Stimulated activated memory B cell treated with anti-CD40 and anti-IgM and Interleukin-4, amounts not matched to agents 10 μg/mL and 1 μg/mL and 100 μg/mL, for 72 hours (primary cell): ENCODE results near the gene TMEM100.
A peak's percentile ranks its signal among the peaks of the same experiment; 100 is the strongest.

Experiments used
- ATAC-seq: fragments of 150-1000 bp; cut with Tn5 transposase; 2 replicates; pipeline ENCODE4 v1.10.0; 2021
- H3K27ac Mint-ChIP-seq: one replicate; pipeline ENCODE4 v1.8.0; 2022; ENCODE audit warnings: mild to moderate bottlenecking, mixed read lengths
- H3K27me3 Mint-ChIP-seq: one replicate; pipeline ENCODE4 v1.8.0; 2022; ENCODE audit warnings: mixed read lengths
- H3K36me3 Mint-ChIP-seq: one replicate; pipeline ENCODE4 v1.8.0; 2022; ENCODE audit warnings: mixed read lengths
- H3K4me1 Mint-ChIP-seq: one replicate; pipeline ENCODE4 v1.8.0; 2022; ENCODE audit warnings: mixed read lengths
- H3K4me3 Mint-ChIP-seq: one replicate; pipeline ENCODE4 v1.8.0; 2022; ENCODE audit warnings: mild to moderate bottlenecking, moderate library complexity, mixed read lengths
- H3K9me3 Mint-ChIP-seq: one replicate; pipeline ENCODE4 v1.8.0; 2022; ENCODE audit warnings: mixed read lengths

The TMEM100 gene, protein sequence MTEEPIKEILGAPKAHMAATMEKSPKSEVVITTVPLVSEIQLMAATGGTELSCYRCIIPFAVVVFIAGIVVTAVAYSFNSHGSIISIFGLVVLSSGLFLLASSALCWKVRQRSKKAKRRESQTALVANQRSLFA

DNA sequence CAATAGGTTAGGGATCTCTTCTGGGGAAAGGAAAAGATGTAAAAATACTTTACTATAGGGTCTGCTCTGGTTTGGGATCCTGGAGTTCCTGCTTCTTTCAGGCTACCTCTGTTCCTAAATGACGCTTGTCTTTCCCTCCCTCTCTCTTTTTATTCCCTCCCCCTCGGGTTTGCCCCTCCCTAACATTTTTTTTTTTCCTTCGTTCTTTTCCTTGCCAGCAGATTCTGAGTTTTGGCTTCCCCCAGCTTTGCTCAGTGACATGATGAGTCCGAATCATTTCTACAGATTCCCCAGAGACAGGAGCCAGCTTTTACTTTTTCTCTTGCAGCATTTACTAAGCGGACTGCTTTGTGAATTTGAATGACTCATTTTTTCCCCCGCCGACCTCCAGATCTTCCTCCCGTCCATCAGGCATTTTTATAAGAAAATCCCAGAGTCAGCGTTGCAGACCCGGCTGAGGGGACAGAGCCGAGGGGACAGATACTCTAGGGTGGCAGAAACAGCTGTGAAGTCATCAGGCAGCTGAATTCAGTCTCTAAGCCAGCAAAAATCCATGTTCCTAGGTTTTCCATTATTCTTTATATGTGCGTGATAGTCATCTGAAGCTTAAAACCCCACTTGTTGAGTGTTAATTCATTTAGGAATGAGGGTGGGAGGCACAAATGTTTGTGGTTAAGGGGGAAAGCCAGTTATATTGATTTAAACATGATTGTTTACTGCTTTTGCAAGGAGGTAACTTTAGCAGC, at the start of gene TMEM100:
Gene TMEM100, minus strand, starts transcription at position 123 of the 746 bp plus-strand sequence. CDS start 1,794 bp downstream, outside the sequence.
- no peaks in the 10 kb centered on the region for H3K9me3 Mint-ChIP-seq
- no peak within 1 kb of the TSS for H3K4me3 Mint-ChIP-seq
- no peak within 1 kb of the TSS for H3K27ac Mint-ChIP-seq
- ATAC-seq: no peak
- H3K27me3 Mint-ChIP-seq: peaks cover 60% of the 10 kb centered on the region
- H3K4me1 Mint-ChIP-seq: peaks cover 14% of the 10 kb centered on the region
- no peaks in the 10 kb centered on the region for H3K36me3 Mint-ChIP-seq

DNA sequence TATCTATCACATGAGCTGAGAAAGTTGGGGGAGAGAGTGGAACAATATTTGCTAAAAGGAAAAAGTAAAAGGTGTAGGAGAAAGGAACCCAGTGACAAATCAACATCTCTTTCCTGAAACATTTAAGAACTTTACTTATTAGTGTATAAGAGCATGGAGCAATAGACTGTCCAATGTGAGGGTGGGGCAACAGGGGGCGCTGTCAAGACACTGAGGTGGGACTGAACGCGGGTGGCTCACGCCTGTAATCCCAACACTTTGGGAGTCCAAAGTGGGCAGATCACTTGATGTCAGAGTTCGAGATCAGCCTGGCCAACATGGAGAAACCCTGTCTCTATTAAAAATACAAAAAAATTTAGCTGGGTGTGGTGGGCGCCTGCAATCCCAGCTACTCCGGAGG, 49.4 kb upstream of the TMEM100 start:
- no peaks in the 10 kb centered on the region for H3K27me3 Mint-ChIP-seq
- no peaks in the 10 kb centered on the region for H3K9me3 Mint-ChIP-seq
- no peaks in the 10 kb centered on the region for H3K4me1 Mint-ChIP-seq
- no peak overlapping the region for H3K27ac Mint-ChIP-seq
- H3K36me3 Mint-ChIP-seq: peaks cover 36% of the 10 kb centered on the region
- no peak for ATAC-seq
- H3K4me3 Mint-ChIP-seq: no peak overlapping the region

DNA sequence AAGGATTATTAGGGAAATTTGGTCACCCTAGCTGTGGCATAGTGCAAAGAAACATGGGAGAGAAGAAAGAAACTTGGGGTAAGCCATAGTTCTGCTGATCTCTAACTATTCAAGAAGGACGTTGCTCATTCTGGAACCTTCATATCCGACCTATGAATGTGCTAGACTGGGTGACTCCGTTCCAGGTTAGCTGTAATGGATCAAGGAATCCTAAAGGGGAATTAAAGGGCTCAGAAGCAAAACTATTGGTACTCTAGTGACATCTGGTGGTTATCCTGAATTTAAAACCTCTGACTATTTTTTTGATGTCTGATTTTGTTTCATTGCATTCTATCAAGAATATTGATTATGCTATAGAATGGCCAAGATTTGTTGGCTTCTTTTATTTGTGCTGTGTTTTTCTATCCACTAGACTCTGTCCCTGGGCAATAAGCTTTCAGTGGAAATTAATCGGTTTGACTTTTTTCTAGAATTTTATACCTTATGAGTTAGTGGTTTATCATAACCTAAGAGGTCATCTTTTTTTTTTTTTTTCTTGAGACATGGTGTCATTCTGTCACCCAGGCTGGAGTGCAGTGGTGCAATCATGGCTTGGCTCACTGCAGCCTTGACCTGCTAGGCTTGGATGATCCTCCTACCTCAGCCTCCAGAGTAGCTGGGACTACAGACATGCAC, 47.7 kb upstream of the TMEM100 start:
- Mint-ChIP-seq H3K4me1 (no peaks in the 10 kb centered on the region), H3K27ac (no peak overlapping the region), H3K4me3 (no peak overlapping the region), H3K36me3 (peaks cover 26% of the 10 kb centered on the region), H3K9me3 (no peaks in the 10 kb centered on the region), H3K27me3 (no peaks in the 10 kb centered on the region)
- no peak for ATAC-seq

DNA sequence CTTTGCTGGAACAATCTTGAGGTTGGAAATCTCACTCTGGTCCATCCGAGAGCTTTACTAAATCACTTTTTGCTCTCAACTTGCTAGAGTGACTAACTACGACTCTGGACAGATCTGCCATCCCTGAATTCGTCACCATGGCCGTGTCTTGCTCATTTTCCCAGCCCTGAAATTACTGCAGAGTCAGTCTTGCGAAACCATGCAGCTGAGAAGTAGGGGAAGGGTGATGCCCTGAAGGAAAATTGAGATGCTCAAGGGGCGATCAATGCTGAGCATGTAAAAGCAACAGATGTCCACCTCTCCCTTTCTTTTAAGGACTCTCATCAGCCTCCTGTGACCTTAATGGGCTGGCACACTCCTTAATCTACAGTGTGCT, 46.9 kb upstream of the TMEM100 start:
- peaks cover 19% of the 10 kb centered on the region for H3K36me3 Mint-ChIP-seq
- no peaks in the 10 kb centered on the region for H3K4me1 Mint-ChIP-seq

DNA sequence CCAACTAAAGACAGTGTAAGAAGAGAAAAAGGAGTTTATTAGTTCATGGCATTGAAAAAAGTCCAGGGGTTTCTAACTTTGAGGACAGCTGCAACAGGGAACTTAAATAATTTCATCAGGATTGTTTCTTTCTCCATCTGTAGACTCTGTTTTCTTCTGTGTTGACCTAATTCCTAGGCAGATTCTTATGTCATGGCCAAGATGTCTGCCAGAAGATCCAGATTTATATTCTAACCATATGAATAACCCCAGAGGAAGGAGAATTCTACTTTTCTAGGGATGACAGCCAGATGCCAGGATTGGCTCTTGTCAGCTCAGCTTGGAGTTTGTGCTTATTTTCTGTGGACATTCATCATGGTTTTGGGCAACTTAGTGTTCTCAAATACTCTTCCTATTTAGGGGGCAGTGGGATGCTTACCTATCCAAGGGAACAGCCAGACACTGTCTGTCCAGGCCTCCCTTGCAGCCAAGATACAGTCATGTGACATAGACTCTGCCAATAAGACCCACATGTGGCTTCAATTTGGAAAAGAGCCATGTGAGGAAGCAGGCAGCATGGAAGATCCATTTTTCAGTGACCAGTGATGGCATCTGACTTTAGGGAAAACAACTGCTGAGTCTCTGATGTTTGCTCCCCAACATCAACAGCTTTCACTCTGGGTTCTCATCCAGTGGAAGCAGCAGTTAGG, 46.4 kb upstream of the TMEM100 start:
- H3K36me3 Mint-ChIP-seq: peaks cover 18% of the 10 kb centered on the region
- ATAC-seq: no peak
- no peak overlapping the region for H3K27ac Mint-ChIP-seq
- no peak overlapping the region for H3K4me3 Mint-ChIP-seq
- H3K27me3 Mint-ChIP-seq: no peaks in the 10 kb centered on the region
- peaks cover 4% of the 10 kb centered on the region for H3K4me1 Mint-ChIP-seq
- H3K9me3 Mint-ChIP-seq: no peaks in the 10 kb centered on the region

More for the DNA sequence above, 46.9 kb upstream of the TMEM100 start:
- no peaks in the 10 kb centered on the region for H3K27me3 Mint-ChIP-seq
- no peak overlapping the region for H3K27ac Mint-ChIP-seq
- ATAC-seq: no peak
- H3K9me3 Mint-ChIP-seq: no peaks in the 10 kb centered on the region
- H3K4me3 Mint-ChIP-seq: no peak overlapping the region

DNA sequence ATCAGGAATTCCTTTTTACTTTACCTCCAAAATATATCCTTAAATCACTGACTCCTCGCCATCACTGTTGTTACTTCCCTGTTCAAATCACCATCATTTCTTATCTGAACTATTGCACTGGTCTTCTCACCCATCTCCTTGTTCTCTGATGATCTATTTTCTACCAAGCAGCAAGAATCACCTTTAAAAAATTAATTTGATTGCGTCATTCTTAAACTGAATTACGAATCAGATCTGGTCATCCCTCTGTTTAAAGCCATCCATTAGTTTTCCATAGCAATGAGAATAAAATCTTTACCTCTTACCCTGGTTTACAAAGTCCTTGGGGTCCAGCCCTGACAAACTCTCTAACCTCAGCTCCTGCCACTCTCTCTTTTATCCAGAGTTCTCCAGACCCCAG, 42.8 kb upstream of the TMEM100 start:
- H3K27ac Mint-ChIP-seq: no peak overlapping the region
- H3K4me1 Mint-ChIP-seq: peaks cover 7% of the 10 kb centered on the region
- H3K9me3 Mint-ChIP-seq: no peaks in the 10 kb centered on the region
- no peaks in the 10 kb centered on the region for H3K27me3 Mint-ChIP-seq
- ATAC-seq: no peak
- H3K4me3 Mint-ChIP-seq: no peak overlapping the region
- H3K36me3 Mint-ChIP-seq: no peaks in the 10 kb centered on the region

DNA sequence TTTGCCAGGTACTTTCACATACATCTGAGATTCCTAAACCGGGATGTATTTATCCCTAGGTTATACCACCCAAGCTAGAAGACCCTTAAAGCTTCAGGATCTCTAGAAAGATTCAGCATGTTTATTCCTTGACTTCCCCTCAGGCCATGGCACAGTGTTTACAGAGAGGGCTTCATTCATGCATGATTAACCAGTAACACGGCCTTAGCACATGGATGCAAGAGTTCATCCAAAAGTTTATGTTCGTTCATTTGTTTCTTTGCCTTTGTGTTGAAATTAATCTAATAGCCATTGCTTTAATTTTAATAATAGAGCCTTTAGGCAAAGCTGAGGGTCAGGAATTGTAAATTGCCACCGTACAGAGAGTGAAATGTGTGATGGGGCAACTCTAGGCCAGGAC, 41.9 kb upstream of the TMEM100 start:
- no peak overlapping the region for H3K27ac Mint-ChIP-seq
- H3K27me3 Mint-ChIP-seq: no peaks in the 10 kb centered on the region
- H3K36me3 Mint-ChIP-seq: no peaks in the 10 kb centered on the region
- no peak overlapping the region for H3K4me3 Mint-ChIP-seq
- H3K9me3 Mint-ChIP-seq: no peaks in the 10 kb centered on the region
- no peak for ATAC-seq
- H3K4me1 Mint-ChIP-seq: peaks cover 7% of the 10 kb centered on the region

DNA sequence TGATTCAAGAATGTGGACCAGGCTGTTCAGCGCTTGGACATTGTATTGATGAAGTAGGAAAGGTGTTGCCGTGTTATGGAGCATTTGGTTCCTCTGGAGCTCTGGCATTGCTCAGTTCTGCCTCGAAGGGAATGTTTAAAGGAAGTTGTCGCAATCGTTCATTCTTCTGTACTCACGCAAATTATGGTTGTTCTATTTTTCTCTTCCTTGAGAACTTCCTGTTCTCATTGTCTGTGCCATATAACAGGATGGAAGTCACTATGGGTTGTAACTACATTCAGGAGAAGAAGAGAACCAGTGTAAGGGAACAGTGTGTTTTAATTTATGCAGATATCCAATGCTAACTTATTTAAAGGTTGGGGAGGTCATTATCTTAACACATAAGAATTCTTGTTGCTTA, 41.2 kb upstream of the TMEM100 start:
- Mint-ChIP-seq H3K27me3 (no peaks in the 10 kb centered on the region), H3K36me3 (no peaks in the 10 kb centered on the region), H3K9me3 (no peaks in the 10 kb centered on the region), H3K4me1 (peaks cover 7% of the 10 kb centered on the region), H3K4me3 (no peak overlapping the region), H3K27ac (no peak overlapping the region)
- no peak for ATAC-seq

DNA sequence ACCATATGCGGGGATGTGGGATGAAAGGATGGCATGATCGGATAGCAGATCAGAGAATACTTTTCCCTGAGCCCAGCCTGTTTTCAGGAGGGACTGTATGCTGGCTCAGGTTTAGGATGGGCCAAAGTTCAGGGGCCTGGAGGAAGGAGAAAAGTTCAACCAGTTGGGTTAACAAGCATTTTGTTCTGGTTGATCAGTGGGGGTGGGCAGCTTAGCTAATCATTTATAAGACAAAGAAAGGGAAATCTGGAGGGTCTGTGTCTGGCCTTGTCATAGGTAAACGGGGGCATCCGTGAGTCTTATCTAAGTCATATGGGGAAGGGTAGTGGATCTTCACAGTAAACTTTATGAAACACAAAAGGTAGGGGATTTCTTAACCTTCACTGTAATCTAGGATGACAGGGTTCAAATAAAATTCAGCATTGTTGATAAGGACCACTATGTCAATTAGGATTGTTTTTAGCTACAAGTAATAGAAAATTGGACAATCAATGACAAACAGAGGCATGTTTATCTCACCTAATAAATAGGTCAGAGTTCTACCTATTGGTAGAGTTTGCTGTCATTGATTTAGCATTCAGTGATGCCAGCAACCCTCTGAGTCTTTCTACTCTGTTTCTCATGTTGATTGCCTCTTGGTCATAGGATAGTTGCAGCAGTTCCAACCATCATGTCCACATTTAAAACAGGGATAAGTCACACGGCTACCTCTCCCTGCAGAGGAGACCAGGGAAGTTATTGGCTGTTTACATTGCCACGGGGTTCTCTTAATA, 39.6 kb upstream of the TMEM100 start:
- H3K27me3 Mint-ChIP-seq: no peaks in the 10 kb centered on the region
- no peaks in the 10 kb centered on the region for H3K9me3 Mint-ChIP-seq
- H3K36me3 Mint-ChIP-seq: no peaks in the 10 kb centered on the region
- no peak for ATAC-seq
- H3K4me1 Mint-ChIP-seq: peaks cover 7% of the 10 kb centered on the region
- H3K27ac Mint-ChIP-seq: no peak overlapping the region
- no peak overlapping the region for H3K4me3 Mint-ChIP-seq

DNA sequence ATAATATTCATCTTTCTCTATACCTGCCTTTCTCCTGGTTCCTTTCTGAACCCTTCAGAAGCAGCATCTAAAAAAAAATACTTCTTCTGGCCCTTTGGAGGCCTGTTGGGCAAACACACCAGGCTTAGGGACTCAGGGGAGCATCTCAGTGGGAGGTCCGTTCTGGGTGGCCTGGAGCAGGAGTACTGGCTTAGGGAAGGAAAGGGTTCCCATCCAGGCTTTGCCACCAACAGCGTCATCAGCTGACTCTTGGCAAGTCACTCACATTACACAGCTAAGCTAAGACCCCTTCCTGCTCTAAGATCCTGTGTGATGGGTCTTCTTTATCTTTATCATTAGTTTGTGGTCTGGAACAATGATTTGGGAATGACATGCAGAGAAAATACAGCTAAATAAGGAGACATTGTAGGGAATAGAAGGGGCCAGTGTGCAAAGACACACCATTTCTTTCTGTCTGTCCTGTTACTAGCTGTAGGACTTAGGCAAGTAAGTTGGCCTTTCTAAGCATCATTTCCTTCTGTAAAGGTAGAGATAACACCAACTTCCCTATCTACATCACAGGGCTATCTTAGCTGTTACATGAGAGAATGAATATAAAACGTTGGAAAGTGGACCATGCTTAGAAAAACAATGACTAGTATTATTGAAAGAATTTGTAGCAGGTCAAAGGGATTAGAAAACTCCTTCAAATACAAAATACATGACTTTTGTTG, 38.1 kb upstream of the TMEM100 start:
- Mint-ChIP-seq H3K4me3 (no peak overlapping the region), H3K9me3 (no peaks in the 10 kb centered on the region), H3K36me3 (no peaks in the 10 kb centered on the region), H3K4me1 (peaks cover 13% of the 10 kb centered on the region), H3K27ac (no peak overlapping the region), H3K27me3 (no peaks in the 10 kb centered on the region)
- ATAC-seq: no peak

DNA sequence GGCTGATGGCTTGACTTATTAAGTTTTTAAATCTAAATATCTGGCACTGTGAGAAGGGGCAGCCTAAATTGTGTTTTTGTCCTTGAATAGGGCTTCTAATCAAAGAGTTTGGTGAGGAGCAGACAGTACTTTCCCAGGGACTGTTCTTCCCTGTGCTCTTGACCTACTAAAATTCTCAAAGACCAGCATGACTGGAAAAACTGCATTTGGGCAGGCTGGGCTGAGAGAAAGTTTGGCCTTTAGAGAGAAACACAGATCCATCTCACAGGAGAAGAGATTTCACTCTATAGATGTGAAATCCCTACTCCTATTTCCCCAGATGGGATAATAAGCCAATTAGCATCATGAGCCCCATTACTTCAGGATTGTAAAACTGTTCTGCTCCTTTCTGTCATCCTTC, 35.5 kb upstream of the TMEM100 start:
- H3K27me3 Mint-ChIP-seq: no peaks in the 10 kb centered on the region
- no peak overlapping the region for H3K27ac Mint-ChIP-seq
- no peak for ATAC-seq
- H3K9me3 Mint-ChIP-seq: no peaks in the 10 kb centered on the region
- H3K4me1 Mint-ChIP-seq: peaks cover 9% of the 10 kb centered on the region
- H3K36me3 Mint-ChIP-seq: no peaks in the 10 kb centered on the region
- no peak overlapping the region for H3K4me3 Mint-ChIP-seq

DNA sequence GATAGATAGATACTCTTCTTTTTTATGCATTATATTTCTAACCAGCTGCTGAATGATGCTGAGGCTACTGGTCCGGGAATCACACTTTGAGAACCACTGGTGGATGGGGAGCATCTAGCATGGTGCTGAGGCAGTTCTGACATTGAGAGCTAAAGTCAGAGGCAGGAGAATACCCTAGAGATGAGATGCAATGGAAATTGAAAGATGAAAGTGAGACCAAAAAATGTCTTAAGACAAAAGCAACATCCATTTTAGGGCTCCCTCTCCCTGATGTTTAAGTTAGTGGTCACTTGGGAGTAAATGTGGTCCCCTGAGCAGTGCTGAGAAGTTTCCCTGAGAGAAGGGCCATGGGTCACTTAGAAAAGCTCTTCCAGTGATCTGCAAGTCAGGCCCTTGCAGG, 35.0 kb upstream of the TMEM100 start:
- H3K27me3 Mint-ChIP-seq: no peaks in the 10 kb centered on the region
- H3K4me1 Mint-ChIP-seq: peaks cover 9% of the 10 kb centered on the region
- no peak for ATAC-seq
- no peak overlapping the region for H3K27ac Mint-ChIP-seq
- H3K4me3 Mint-ChIP-seq: no peak overlapping the region
- no peaks in the 10 kb centered on the region for H3K36me3 Mint-ChIP-seq
- no peaks in the 10 kb centered on the region for H3K9me3 Mint-ChIP-seq

DNA sequence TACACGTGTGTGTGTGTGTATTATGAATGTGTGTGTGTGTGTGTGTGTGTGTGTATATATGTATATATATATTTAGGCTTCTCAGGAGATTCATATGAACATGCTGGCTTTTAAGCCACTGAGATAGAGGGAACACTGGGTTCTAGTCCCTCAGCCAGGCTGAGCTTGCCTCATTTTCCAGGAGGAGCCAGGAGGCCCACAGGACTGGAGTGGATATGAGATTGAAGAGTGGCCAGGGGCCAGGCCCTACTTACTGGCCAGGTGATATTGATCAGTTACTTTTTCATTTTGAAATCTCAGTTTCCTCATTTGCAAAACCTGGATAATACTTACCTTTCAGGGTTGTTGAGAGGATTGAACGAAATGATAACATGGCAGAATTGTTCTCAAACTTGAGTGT, 34.0 kb upstream of the TMEM100 start:
- Mint-ChIP-seq H3K4me1 (peaks cover 12% of the 10 kb centered on the region), H3K27me3 (no peaks in the 10 kb centered on the region), H3K4me3 (no peak overlapping the region), H3K27ac (no peak overlapping the region), H3K36me3 (no peaks in the 10 kb centered on the region), H3K9me3 (no peaks in the 10 kb centered on the region)
- ATAC-seq: no peak

DNA sequence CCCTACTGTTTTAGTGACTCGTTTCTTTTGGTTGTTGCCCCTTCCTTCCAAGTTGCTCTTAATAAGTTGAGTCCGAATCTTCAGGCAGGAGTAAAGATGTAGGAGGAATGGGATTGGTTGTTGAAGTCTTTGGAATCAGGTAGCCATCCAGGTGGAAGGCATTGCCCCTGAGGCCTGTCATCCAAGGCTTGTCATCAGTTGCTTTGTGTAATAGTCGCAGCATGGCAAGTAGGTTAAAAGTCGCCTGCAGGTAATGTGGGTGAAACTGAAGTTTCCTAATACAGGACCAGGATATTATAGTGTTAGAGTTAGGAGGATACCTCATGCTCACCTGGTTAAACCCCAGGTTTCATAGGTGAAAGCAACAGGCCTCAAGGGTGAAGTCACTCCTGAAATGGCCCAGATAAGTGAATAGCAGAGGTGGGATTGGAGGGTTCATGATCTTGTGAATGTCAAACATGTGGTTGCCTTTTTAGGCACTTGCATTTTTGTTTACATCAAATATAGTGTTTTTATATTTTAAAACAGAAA, 29.1 kb upstream of the TMEM100 start:
- ATAC-seq: no peak
- H3K36me3 Mint-ChIP-seq: no peaks in the 10 kb centered on the region
- H3K4me1 Mint-ChIP-seq: peaks cover 26% of the 10 kb centered on the region
- peak overlapping the region; percentile 87 for H3K4me3 Mint-ChIP-seq
- H3K27ac Mint-ChIP-seq: peak overlapping the region; percentile 77
- peaks cover 9% of the 10 kb centered on the region for H3K27me3 Mint-ChIP-seq
- no peaks in the 10 kb centered on the region for H3K9me3 Mint-ChIP-seq
